ENCODE measurements around the gene ABCB11. TPM values are rescaled to one million over a fixed set of nuclear protein-coding genes. Genes with fewer than 3 reads are reported as not detected.

Gene ABCB11
- total and polyA plus RNA-seq, 2 of the 4 experiments (the other 2 are of a cell fraction): not detected

- no peak overlapping the region for H3K9ac ChIP-seq (ENCODE audit: low read depth, low read length)
- no peak overlapping the region for H3K18ac ChIP-seq (ENCODE audit: low read depth, low read length)
- dilution Hi-C loops (cut with HindIII; ENCODE audit: low sequenced_read_pairs, unreplicated experiment) (no loop called here), intact Hi-C loops (cut with micrococcal nuclease) (loop anchor here (10.0 kb wide), 1 partner anchor 509 kb away; no protein-coding TSS in a partner anchor), in situ Hi-C loops (cut with MboI; ENCODE audit: low sequenced_read_pairs) (no loop called here)
- no peak overlapping the region for H3K56ac ChIP-seq (ENCODE audit: extremely low read depth, insufficient read depth, low read length)
- H3K36me3 ChIP-seq (ENCODE audit: control insufficient read depth, insufficient read depth, low read length): no peaks in the 10 kb centered on the region
- ChIA-PET CTCF (no interaction called here), POLR2A (ENCODE audit: unreplicated experiment) (no interaction called here)
- H3K4me2 ChIP-seq (ENCODE audit: low read depth, low read length): no peak overlapping the region
- H2AK9ac ChIP-seq (replicated peaks; ENCODE audit: low read depth, low read length, poor library complexity): no peak overlapping the region
- H2BK15ac ChIP-seq (ENCODE audit: low read depth, low read length): no peak overlapping the region
- no peak overlapping the region for H4K91ac ChIP-seq (ENCODE audit: insufficient read depth, low read depth, low read length)
- no peak overlapping the region for H2AK5ac ChIP-seq (ENCODE audit: low read depth, low read length)
- H2BK5ac ChIP-seq (ENCODE audit: low read depth, low read length, poor library complexity, severe bottlenecking): no peak overlapping the region
- no peak overlapping the region for H4K8ac ChIP-seq (ENCODE audit: low read depth in 2 of 2, low read length in 2 of 2)
- no peak for ATAC-seq (ENCODE audit: low read depth)
- H3K14ac ChIP-seq (replicated peaks; ENCODE audit: low read depth, low read length): no peak overlapping the region
- DNase-seq: no peak
- TF ChIP-seq CEBPB (IDR thresholded peaks at IDR 0.05; ENCODE audit: low read depth, low read length) (no peak), CTCF (conservative IDR thresholded peaks at IDR 0.05; ENCODE audit: low read depth, low read length) (no peak), RCOR1 (IDR thresholded peaks at IDR 0.05; ENCODE audit: insufficient replicate concordance, low read length) (no peak), POLR2A (IDR thresholded peaks at IDR 0.05; ENCODE audit: low read depth, low read length) (no peak), RFX5 (IDR thresholded peaks at IDR 0.05; ENCODE audit: low read depth, low read length) (no peak), MXI1 (IDR thresholded peaks at IDR 0.05; ENCODE audit: borderline replicate concordance, low read depth, low read length) (no peak), ELK1 (IDR thresholded peaks at IDR 0.05; ENCODE audit: borderline replicate concordance, low read depth, low read length) (no peak), CHD1 (IDR thresholded peaks at IDR 0.05; ENCODE audit: low read depth, low read length) (no peak), FOS (IDR thresholded peaks at IDR 0.05; ENCODE audit: low read depth, low read length) (no peak), MAZ (IDR thresholded peaks at IDR 0.05; ENCODE audit: borderline replicate concordance, low read depth, low read length) (no peak), RAD21 (IDR thresholded peaks at IDR 0.05; ENCODE audit: low read length) (no peak)
- no peaks in the 10 kb centered on the region for H3K27me3 ChIP-seq (ENCODE audit: control insufficient read depth, insufficient read depth, low read length)
- no peak overlapping the region for H2BK20ac ChIP-seq (ENCODE audit: low read depth, low read length)
- no peak overlapping the region for H3K23ac ChIP-seq (ENCODE audit: low read depth, low read length)
- no TSS peak for BruUV-seq (replicated peaks)
- no peak overlapping the region for H4K5ac ChIP-seq (ENCODE audit: low read depth, low read length)
- 61 to 100% methylated on average over 1 to 3 of the region's 4 CpGs for WGBS, 2 experiments (ENCODE audit: extremely low coverage in 2 of 2, insufficient read length in 1 of 2)
- no peaks in the 10 kb centered on the region for H3K9me1 ChIP-seq (ENCODE audit: insufficient read depth, low read length)
- no peak overlapping the region for H3K4ac ChIP-seq (ENCODE audit: low read depth, low read length)
- no peak overlapping the region for H3K27ac ChIP-seq (ENCODE audit: insufficient read depth, low read length)
- H4K20me1 ChIP-seq (ENCODE audit: insufficient read depth, low read length): no peaks in the 10 kb centered on the region
- H2AFZ ChIP-seq (replicated peaks; ENCODE audit: low read length, poor library complexity): no peak overlapping the region
- H2BK120ac ChIP-seq (ENCODE audit: low read depth, low read length): no peak overlapping the region
- H3K4me3 ChIP-seq (ENCODE audit: insufficient read depth, low read depth, low read length): no peak overlapping the region
- no peaks in the 10 kb centered on the region for H3K79me1 ChIP-seq (ENCODE audit: low read depth in 1 of 2, low read length in 2 of 2)
- H3K4me1 ChIP-seq (ENCODE audit: control insufficient read depth, insufficient read depth, low read length): no peaks in the 10 kb centered on the region
- H3K9me3 ChIP-seq (ENCODE audit: control insufficient read depth, insufficient read depth, low read length): 0 out of 2 replicates have a peak, but pooled peaks cover 2% of the 10 kb centered on the region
Observed at GRCh38 chr2:169015943-169016342, 15.2 kb downstream of the ABCB11 start.

All from IMR-90 (cell line).